NCI-H128 (cell line): ENCODE measurements around the gene B9D1.

Experiments used
- DNase-seq: peaks from one replicate; lab custom pipeline; 2025; ENCODE audit not compliant: unreplicated experiment; lab: John Stamatoyannopoulos, UW

B9D1 gene

GRCh38 chr17:19321481-19322128 lies 40.9 kb downstream of the B9D1 start:
- DNase-seq = no peak

- no peak for DNase-seq
These were observed 41.6 kb downstream of the B9D1 start for GRCh38 chr17:19320876-19321275.

GRCh38 chr17:19319771-19320505 lies 42.6 kb downstream of the B9D1 start:
- no peak for DNase-seq

- no peak for DNase-seq
These were observed 43.9 kb downstream of the B9D1 start for GRCh38 chr17:19318611-19319010.

GRCh38 chr17:19317359-19318095 lies 45.0 kb downstream of the B9D1 start:
- no peak for DNase-seq

- DNase-seq = no peak
These were observed 45.7 kb downstream of the B9D1 start for GRCh38 chr17:19316761-19317358.

- DNase-seq = no peak
These were observed 47.4 kb downstream of the B9D1 start for GRCh38 chr17:19315104-19315503.

- no peak for DNase-seq
These were observed 48.5 kb downstream of the B9D1 start for GRCh38 chr17:19313746-19314651.

- no peak for DNase-seq
These were observed 49.3 kb downstream of the B9D1 start for GRCh38 chr17:19313066-19313745.

GRCh38 chr17:19312406-19312805 lies 50.1 kb downstream of the B9D1 start:
- no peak for DNase-seq

GRCh38 chr17:19311421-19312215 lies 50.9 kb downstream of the B9D1 start:
- no peak for DNase-seq

- DNase-seq = no peak
These were observed 51.5 kb downstream of the B9D1 start for GRCh38 chr17:19311016-19311415.

GRCh38 chr17:19310151-19310550 lies 52.4 kb downstream of the B9D1 start:
- no peak for DNase-seq

- no peak for DNase-seq
These were observed 52.8 kb downstream of the B9D1 start for GRCh38 chr17:19309701-19310100.

GRCh38 chr17:19308398-19308797 lies 54.1 kb downstream of the B9D1 start:
- DNase-seq = no peak

- DNase-seq = no peak
These were observed 55.0 kb downstream of the B9D1 start for GRCh38 chr17:19307521-19307920.

GRCh38 chr17:19306160-19307111 lies 56.1 kb downstream of the B9D1 start:
- DNase-seq = no peak

GRCh38 chr17:19305761-19306159 lies 56.8 kb downstream of the B9D1 start:
- DNase-seq = no peak
